A673 (cell line): ENCODE measurements around the gene SNX10. TPM values are rescaled to one million over a fixed set of nuclear protein-coding genes. Genes with fewer than 3 reads are reported as not detected.
A peak's percentile ranks its signal among the peaks of the same experiment; 100 is the strongest.

Experiments used
- BruUV-seq: library from RNA; stranded (reverse); fragments of 400-500 nt; replicated peaks from 2 replicates; lab custom pipeline; 2021; lab: Mats Ljungman, UMichigan
- CTCF ChIA-PET: fragments of 300-600 bp; sonication (Branson Sonifier 250); formaldehyde crosslinking; loops from one replicate; lab custom pipeline; 2022; ENCODE audit warnings: antibody characterized with exemption; lab: Charles Lee
- POLR2A ChIA-PET: fragments of 300-600 bp; sonication (Branson Sonifier 250); formaldehyde crosslinking; loops from one replicate; lab custom pipeline; 2022; ENCODE audit warnings: antibody characterized with exemption; ENCODE audit not compliant: low non-redundant PET; lab: Charles Lee
- DNase-seq: peaks from one replicate; pipeline ENCODE4 v3.0.0-alpha.2; 2015; ENCODE audit warnings: low spot score
- H3K27ac ChIP-seq: fragments of 200-600 bp; sonication (generic); 2 replicates; pipeline ENCODE4 v1.5.1; 2016; ENCODE audit warnings: mixed run types, low read depth, mild to moderate bottlenecking, mixed read lengths, antibody characterized with exemption, low read length; ENCODE audit not compliant: poor library complexity, severe bottlenecking
- H3K27me3 ChIP-seq: fragments of 200-600 bp; sonication (generic); replicated peaks from 2 replicates; pipeline ENCODE4 v1.6.1; 2017; ENCODE audit warnings: mixed run types, low read depth, mild to moderate bottlenecking, mixed read lengths, antibody characterized with exemption, low read length; ENCODE audit not compliant: insufficient read depth, poor library complexity
- H3K36me3 ChIP-seq: fragments of 200-600 bp; sonication (generic); 2 replicates; pipeline ENCODE4 v1.6.1; 2016; ENCODE audit warnings: mixed run types, mild to moderate bottlenecking, mixed read lengths, antibody characterized with exemption, low read length; ENCODE audit not compliant: insufficient read depth, poor library complexity, severe bottlenecking
- H3K4me1 ChIP-seq: fragments of 200-600 bp; sonication (generic); 2 replicates; pipeline ENCODE4 v1.6.1; 2017; ENCODE audit warnings: mixed run types, mild to moderate bottlenecking, mixed read lengths, antibody characterized with exemption, low read length; ENCODE audit not compliant: insufficient read depth, poor library complexity, severe bottlenecking
- H3K4me3 ChIP-seq: fragments of 200-600 bp; sonication (generic); 2 replicates; pipeline ENCODE4 v1.5.1; 2016; ENCODE audit warnings: low read depth, mixed run types, mild to moderate bottlenecking, mixed read lengths, low read length; ENCODE audit not compliant: poor library complexity, severe bottlenecking
- H3K9me3 ChIP-seq: fragments of 200-600 bp; sonication (generic); 2 replicates; pipeline ENCODE4 v1.6.1; 2016; ENCODE audit warnings: mixed run types, low read depth, mild to moderate bottlenecking, mixed read lengths, antibody characterized with exemption, low read length; ENCODE audit not compliant: poor library complexity, severe bottlenecking
- EZH2 ChIP-seq: fragments of 200-600 bp; sonication (generic); IDR thresholded peaks from 2 replicates; pipeline ENCODE4 v1.6.1; 2017; ENCODE audit warnings: borderline replicate concordance, low read depth, mild to moderate bottlenecking, mixed read lengths, antibody characterized with exemption, low read length; ENCODE audit not compliant: poor library complexity, severe bottlenecking
- intact Hi-C: fragments of 100-400 bp; cut with micrococcal nuclease; formaldehyde crosslinking; loops from one replicate; pipeline ENCODE4 v1.10.0; 2022; ENCODE audit not compliant: unreplicated experiment
- total RNA-seq: library from RNA; stranded (reverse); gene quantifications from 2 replicates; pipeline ENCODE4 v1.2.3, GENCODE V29; 2021
- TF ChIP-seq, protein P1 (sequence below): fragments of 300-800, 200-600 bp; sonication (generic); conservative IDR thresholded peaks from 2 replicates; pipeline ENCODE4 v1.5.1; 2017; ENCODE audit warnings: low read depth, mild to moderate bottlenecking, antibody characterized with exemption, low read length, moderate library complexity, mixed read lengths

The SNX10 gene
- total RNA-seq, 1 experiment from 2014 or later: 1.1 TPM

DNA sequence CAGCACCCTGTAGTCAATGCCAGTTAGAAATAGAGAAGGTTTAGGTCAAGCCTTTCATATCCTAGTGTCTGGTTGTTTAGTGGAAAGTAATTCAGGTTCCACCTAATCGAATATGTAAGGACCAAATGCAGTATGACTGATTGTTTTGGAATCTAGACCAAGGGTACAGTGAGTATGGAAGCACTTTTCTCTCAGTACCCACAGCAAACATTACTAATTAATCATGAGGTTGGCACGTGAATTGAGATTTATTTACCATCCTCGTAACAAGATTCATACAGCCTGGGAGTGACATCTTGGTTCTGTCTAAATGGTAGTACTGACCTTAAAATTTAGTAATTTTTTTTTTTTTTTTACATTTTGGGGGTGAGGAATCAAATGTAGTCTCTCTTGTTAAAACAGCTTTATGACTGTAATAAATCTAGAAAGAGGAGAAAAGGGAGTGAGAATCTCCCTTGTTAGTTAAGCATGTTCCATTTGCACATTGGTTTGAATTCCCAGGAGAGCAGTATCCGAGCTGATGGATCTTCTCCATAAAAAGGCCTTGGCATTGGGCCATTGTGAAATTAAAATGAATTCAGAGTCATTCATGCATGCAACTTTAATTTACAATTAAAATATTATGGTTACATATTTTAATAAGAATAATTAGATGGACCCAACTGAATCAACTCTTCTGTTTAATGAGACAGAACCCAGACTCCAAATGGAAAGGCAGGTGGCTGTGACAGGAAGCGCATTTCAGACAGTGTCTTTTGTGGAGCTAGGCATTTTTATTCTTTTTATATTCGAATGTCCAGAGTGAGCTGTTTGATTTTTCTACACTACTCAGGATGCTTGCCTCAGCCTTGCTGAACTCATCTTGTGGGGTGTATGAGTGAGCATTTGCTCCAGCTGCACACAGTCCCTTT lies 57.6 kb downstream of the SNX10 start:
- POLR2A ChIA-PET: interaction anchor here (0.6 kb wide), 1 partner anchor 148 kb away, joined by 3 read pairs; the partner anchor contains the start of gene CBX3
- Histone ChIP-seq H3K27me3 (no peaks in the 10 kb centered on the region), H3K4me1 (peaks cover 15% of the 10 kb centered on the region), H3K9me3 (no peaks in the 10 kb centered on the region), H3K36me3 (no peaks in the 10 kb centered on the region), H3K27ac (no peak overlapping the region), H3K4me3 (no peak overlapping the region)
- peak; percentile 36 for DNase-seq
- no TSS peak for BruUV-seq
- intact Hi-C loops: no loop called here
- CTCF ChIA-PET: interaction anchor here (0.7 kb wide), 1 partner anchor 69 kb away, joined by 5 read pairs; no protein-coding TSS in a partner anchor
- TF ChIP-seq EZH2: no peak
- TF ChIP-seq, protein P1, sequence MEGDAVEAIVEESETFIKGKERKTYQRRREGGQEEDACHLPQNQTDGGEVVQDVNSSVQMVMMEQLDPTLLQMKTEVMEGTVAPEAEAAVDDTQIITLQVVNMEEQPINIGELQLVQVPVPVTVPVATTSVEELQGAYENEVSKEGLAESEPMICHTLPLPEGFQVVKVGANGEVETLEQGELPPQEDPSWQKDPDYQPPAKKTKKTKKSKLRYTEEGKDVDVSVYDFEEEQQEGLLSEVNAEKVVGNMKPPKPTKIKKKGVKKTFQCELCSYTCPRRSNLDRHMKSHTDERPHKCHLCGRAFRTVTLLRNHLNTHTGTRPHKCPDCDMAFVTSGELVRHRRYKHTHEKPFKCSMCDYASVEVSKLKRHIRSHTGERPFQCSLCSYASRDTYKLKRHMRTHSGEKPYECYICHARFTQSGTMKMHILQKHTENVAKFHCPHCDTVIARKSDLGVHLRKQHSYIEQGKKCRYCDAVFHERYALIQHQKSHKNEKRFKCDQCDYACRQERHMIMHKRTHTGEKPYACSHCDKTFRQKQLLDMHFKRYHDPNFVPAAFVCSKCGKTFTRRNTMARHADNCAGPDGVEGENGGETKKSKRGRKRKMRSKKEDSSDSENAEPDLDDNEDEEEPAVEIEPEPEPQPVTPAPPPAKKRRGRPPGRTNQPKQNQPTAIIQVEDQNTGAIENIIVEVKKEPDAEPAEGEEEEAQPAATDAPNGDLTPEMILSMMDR: no peak

DNA sequence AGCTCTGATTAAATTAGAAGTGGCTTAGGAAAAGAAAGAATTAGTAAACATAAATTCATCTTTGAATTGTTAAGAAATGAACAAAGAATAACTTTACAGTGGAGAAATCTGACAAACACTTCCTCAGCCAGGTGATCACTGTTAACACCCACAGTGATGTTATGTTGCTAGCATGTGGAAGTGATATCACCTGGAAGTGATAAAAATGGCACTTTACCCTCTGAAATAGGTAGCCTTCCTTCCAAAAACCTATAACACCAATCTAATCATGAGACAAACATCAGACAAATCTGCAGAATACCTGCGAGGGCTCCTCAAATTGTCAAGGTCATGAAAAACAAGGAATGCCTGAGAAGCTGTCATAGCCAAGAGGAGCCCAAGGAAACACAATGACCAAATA lies 59.5 kb downstream of the SNX10 start:
- ChIA-PET POLR2A (interaction anchor here (0.6 kb wide), 1 partner anchor 149 kb away, joined by 3 read pairs; no protein-coding TSS in a partner anchor), CTCF (no interaction called here)
- H3K4me3 ChIP-seq: no peak overlapping the region
- TF ChIP-seq, protein P1: no peak
- TF ChIP-seq EZH2: no peak
- BruUV-seq: no TSS peak
- no peaks in the 10 kb centered on the region for H3K27me3 ChIP-seq
- intact Hi-C loops: no loop called here
- peaks cover 15% of the 10 kb centered on the region for H3K4me1 ChIP-seq
- no peak overlapping the region for H3K27ac ChIP-seq
- no peaks in the 10 kb centered on the region for H3K36me3 ChIP-seq
- DNase-seq: no peak
- H3K9me3 ChIP-seq: no peaks in the 10 kb centered on the region

DNA sequence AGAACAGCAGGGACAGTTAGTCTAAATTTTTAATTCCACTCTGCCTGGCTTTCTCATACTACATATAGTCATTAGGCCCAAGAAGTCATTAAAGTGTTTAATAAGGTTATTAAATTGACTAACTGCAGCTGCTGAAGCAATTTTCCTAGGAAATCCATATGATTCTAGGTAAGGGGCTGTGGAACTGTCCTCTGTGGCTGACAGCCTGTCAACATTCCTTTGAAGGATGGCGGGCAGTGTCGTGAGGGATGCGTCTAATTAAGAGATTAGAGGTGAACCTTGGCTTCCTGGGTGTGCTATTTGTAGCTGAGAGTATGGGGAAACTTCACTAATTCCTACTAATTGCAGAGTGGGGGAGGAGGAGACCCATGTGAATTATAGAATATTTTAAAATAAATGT lies 64.6 kb downstream of the SNX10 start:
- no peak overlapping the region for H3K4me3 ChIP-seq
- H3K4me1 ChIP-seq: no peaks in the 10 kb centered on the region
- POLR2A ChIA-PET: interaction anchor here (0.7 kb wide), 1 partner anchor 9 kb away, joined by 3 read pairs; no protein-coding TSS in a partner anchor
- no peaks in the 10 kb centered on the region for H3K36me3 ChIP-seq
- no peaks in the 10 kb centered on the region for H3K9me3 ChIP-seq
- TF ChIP-seq EZH2: no peak
- TF ChIP-seq, protein P1: no peak
- no TSS peak for BruUV-seq
- CTCF ChIA-PET: no interaction called here
- intact Hi-C loops: no loop called here
- DNase-seq: no peak
- H3K27ac ChIP-seq: no peak overlapping the region
- H3K27me3 ChIP-seq: no peaks in the 10 kb centered on the region
